Activated naive CD4-positive, alpha-beta T cell treated with anti-CD3 and anti-CD28 coated beads, Interleukin-2, amount 50 U/mL, for 72 hours (primary cell): ENCODE data around the gene FANCI. TPM values are rescaled to one million over a fixed set of nuclear protein-coding genes. Genes with fewer than 3 reads are reported as not detected.
"Not testable (repeated sequence)": the region's sequence is repeated elsewhere in the genome, so short reads cannot be mapped to it uniquely, and the experiment has no call there.

Experiments used
- ATAC-seq, 2 donors: fragments of 150-1000 bp; cut with Tn5 transposase; 2 replicates each; pipeline ENCODE4 v1.10.0; 2021; ENCODE audit warnings: mild to moderate bottlenecking in 2 of 2, moderate library complexity in 2 of 2
- DNase-seq, 2 donors: peaks; one replicate each; pipeline ENCODE4 v3.0.0; 2021 to 2022; ENCODE audit warnings: low spot score in 2 of 2
- H3K27ac Mint-ChIP-seq, 2 donors: one replicate each; pipeline ENCODE4 v1.8.0; 2022; ENCODE audit warnings: mild to moderate bottlenecking in 2 of 2, mixed read lengths in 2 of 2
- H3K36me3 Mint-ChIP-seq, 2 donors: one replicate each; pipeline ENCODE4 v1.8.0; 2022; ENCODE audit warnings: mixed read lengths in 2 of 2
- H3K9me3 Mint-ChIP-seq, 2 donors: one replicate each; pipeline ENCODE4 v1.8.0; 2022; ENCODE audit warnings: mixed read lengths in 2 of 2
- total RNA-seq, 2 donors: library from RNA; stranded (reverse); gene quantifications; one replicate each; pipeline ENCODE4 v1.2.3, GENCODE V29; 2022

FANCI gene
- total RNA-seq, 2 donors from 2014 or later = 255 to 290 TPM

DNA sequence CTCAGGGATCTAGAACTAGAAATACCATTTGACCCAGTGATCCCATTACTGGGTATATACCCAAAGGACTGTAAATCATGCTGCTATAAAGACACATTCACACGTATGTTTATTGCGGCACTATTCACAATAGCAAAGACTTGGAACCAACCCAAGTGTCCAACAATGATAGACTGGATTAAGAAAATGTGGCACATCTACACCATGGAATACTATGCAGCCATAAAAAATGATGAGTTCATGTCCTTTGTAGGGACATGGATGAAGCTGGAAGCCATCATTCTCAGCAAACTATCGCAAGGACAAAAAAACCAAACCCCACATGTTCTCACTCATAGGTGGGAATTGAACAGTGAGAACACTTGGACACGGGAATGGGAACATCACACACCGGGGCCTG is 6.4 kb downstream of the FANCI start:
- ATAC-seq, H3K9me3 Mint-ChIP-seq, H3K27ac Mint-ChIP-seq, DNase-seq: not testable (repeated sequence)
- H3K36me3 Mint-ChIP-seq = peaks cover 29 to 82% of the 10 kb centered on the region in 2 donors

DNA sequence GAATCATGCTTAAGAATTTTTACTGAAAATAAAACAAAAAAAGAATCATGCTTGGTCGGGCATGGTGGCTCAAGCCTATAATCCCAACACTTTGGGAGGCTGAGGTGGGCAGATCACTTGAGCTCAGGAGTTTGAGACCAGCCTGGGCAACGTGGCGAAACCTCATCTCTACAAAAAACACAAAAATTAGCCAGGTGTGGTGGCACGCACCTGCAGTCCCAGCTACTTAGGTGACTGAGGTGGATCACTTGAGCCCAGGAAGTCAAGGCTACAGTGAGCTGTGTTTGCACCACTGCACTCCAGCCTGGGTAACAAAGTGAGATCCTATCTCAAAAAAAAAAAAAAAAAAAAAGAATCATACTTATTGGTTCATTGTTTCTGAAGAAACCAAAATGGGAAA is 33.5 kb downstream of the FANCI start:
- ATAC-seq, H3K27ac Mint-ChIP-seq, DNase-seq, H3K9me3 Mint-ChIP-seq: not testable (repeated sequence)
- peaks cover 23 to 27% of the 10 kb centered on the region in 2 donors for H3K36me3 Mint-ChIP-seq

DNA sequence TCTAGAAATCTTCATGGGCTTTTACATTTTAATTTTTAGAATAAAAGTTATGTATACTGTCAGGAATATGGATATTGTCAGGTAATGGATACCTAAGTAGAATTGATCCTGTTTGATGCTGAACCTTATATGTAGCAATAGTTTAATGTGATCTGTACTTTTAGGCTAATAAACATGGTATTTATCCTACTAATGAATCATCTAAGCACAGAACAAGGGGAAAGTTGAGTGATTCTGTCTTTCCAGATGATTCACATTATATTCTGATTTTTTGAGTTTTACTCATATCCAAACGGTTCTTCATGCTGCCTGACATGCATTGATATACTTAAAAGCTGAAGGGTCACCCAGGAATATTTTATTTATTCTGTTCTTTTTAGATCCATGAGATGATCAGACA is 34.5 kb downstream of the FANCI start:
- no peaks in the 10 kb centered on the region for H3K9me3 Mint-ChIP-seq
- H3K36me3 Mint-ChIP-seq = peaks cover 23 to 26% of the 10 kb centered on the region in 2 donors
- no peak overlapping the region for H3K27ac Mint-ChIP-seq
- ATAC-seq (peak in 1 of 2 donors; percentile 49), DNase-seq (no peak)

DNA sequence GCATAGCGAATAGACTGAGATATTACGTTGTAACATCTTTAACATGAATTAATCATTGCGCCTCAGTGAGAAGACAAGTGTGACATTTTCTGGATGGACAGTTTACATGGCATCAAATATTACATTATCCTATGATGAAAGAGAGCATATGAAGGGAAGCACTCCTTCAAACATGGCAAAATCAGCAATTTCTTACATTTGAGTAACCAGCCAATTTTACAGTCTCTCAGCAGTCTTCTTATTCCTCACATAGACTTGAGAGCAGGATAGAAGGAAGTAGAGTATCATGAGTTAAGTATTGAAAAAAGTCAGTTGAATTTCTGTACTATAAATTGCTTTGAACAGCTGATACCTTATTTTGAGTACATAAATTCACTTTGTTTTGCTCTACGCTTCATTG is 38.9 kb downstream of the FANCI start:
- no peak for DNase-seq
- Mint-ChIP-seq H3K9me3 (no peaks in the 10 kb centered on the region), H3K27ac (no peak overlapping the region), H3K36me3 (peaks cover 38 to 40% of the 10 kb centered on the region in 2 donors)
- ATAC-seq = no peak

DNA sequence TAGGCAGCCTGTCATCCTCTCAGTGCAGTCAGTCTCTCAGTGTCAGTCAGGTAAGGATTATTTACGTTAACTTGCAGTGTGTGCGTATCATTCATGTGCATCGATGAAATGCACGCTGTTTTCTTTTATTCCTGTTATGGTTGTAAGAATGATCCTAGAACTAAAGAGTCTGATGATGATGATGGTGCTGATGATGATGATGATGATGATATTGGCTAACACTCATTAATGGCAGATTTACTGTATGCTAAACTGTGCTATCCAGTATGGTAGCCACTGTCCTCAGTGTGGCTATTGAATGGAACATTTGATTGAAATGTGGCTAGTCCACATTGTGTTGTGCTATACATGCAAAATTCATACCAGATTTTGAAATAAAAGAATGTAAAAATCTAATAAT is 39.4 kb downstream of the FANCI start:
- no peak for ATAC-seq
- peaks cover 38 to 40% of the 10 kb centered on the region in 2 donors for H3K36me3 Mint-ChIP-seq
- H3K9me3 Mint-ChIP-seq = no peaks in the 10 kb centered on the region
- no peak overlapping the region for H3K27ac Mint-ChIP-seq
- DNase-seq = no peak

DNA sequence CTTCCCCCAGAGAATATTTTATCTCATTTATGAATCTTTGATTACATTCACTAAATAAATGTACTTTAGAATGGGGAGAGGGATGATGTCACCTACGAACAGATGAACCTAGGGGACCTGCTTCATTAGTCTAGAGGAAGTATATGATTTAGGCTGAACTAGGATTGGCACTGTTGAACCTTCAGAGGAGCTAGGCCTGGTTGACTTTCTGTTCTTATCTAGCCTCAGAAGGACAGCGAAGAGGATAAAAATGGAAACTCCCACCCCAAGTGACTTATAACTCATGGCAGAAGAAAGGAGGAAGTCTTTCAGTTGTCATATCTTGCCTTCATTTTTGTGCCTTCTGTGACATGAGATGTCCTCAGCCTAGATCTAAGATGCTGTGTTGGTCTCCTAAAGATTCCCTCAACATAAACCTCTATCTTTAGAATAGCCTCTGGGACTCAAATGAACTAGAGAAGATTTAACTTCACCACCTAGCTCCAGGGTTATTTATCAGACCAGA is 48.2 kb downstream of the FANCI start:
- DNase-seq = no peak
- Mint-ChIP-seq H3K36me3 (peaks cover 19 to 57% of the 10 kb centered on the region in 2 donors), H3K9me3 (no peaks in the 10 kb centered on the region), H3K27ac (no peak overlapping the region)
- no peak for ATAC-seq

DNA sequence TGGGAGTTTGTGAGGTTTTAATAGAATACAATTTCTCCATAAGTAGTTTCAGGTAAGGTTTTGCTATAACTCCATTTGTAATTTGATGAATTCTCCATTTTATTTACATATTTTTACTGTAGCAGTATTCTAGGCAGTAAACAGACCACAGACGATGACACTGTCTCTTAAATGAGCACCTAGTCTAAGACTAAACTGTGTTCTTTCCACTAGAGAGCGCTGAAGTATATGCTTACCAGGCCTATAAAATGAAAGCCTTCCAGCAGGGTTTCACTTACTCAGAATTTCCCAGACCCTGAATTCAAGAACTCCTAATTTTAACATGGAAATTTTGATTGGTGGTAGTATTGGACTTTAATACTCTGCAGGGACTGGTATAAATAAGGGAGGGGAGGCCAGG is 49.2 kb downstream of the FANCI start:
- Mint-ChIP-seq H3K9me3 (no peaks in the 10 kb centered on the region), H3K27ac (no peak overlapping the region), H3K36me3 (peaks cover 13 to 54% of the 10 kb centered on the region in 2 donors)
- ATAC-seq (no peak), DNase-seq (no peak)

DNA sequence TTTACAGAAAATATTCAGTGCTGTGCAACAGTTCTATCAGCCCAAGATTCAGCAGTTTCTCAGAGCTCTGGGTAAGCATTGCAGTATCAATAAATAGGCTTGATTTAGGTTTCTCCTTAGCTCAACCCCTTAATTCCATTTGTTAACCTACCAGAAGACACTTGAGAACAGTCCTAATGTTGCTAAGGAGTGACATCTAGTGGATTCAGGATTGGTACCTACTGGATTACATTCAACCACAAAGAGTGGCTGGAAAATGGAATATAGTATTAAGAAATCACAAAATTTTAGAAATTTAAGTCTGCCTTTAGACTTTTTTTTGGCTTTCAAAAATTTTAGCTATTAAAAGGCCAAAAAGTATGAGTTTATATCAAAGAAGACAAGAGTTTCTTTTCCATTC is 56.1 kb downstream of the FANCI start:
- no peaks in the 10 kb centered on the region for H3K9me3 Mint-ChIP-seq
- H3K36me3 Mint-ChIP-seq = peaks cover 39 to 55% of the 10 kb centered on the region in 2 donors
- ATAC-seq = no peak
- no peak overlapping the region for H3K27ac Mint-ChIP-seq
- DNase-seq = no peak

DNA sequence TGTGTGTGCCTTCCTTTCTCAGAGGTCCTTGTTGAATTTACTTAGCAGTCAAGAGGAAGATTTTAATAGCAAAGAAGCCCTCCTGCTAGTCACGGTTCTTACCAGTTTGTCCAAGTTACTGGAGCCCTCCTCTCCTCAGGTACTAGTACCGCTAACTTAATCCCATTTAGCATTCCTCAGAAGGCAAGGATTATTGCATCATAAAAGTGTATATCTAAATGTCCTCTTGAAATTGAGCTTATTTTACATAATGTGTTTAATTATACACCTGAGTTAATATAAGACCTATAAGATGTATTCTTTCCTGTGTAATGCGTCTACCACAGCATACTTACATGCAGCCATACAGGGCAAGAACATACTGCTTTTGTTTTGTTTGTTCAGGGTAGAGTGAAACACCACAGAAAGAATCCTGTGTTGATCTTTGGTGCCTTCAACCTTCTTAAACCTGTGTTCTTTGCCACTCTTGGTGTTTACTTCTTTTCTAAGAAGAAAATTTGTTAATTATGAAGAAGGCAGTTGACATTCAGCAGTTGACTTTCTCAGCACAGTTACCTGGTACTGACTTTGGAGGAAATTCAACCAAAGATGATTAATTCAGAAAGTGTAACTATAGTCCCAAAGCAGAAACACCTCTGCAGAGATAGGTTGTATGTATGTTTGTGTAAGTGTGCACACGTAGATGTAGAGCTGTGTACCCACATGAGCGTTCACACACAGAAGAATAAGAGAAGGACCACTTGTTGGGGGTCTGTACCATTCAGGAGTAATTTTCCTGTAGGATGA is 57.7 kb downstream of the FANCI start:
- peak overlapping the region in 1 of 2 donors; percentile 12 for H3K27ac Mint-ChIP-seq

DNA sequence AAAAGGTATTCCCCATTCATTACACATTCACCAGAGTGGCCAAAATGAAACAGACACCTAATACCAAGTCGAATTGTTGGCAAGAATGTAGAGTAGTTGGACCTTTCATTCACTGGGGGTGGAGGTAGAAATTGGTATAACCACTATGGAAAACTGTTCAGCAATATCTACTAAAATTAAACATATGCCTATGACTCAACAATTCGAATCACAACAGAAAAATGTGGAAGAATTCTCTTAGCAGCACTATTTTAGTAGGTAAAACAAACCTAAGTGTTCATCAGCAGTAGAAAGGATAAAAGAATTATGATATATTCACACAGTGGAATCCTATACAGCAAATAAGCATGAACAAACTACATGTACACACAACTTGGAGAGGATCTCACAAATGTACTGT is 60.2 kb downstream of the FANCI start:
- peaks cover 50 to 52% of the 10 kb centered on the region in 2 donors for H3K36me3 Mint-ChIP-seq
- no peaks in the 10 kb centered on the region for H3K9me3 Mint-ChIP-seq
- H3K27ac Mint-ChIP-seq = no peak overlapping the region
- DNase-seq (no peak), ATAC-seq (no peak)

More for the DNA sequence above, 57.7 kb downstream of the FANCI start:
- peaks cover 46 to 51% of the 10 kb centered on the region in 2 donors for H3K36me3 Mint-ChIP-seq
- H3K9me3 Mint-ChIP-seq = no peaks in the 10 kb centered on the region
- no peak for DNase-seq
- ATAC-seq = peak in 1 of 2 donors; percentile 76

DNA sequence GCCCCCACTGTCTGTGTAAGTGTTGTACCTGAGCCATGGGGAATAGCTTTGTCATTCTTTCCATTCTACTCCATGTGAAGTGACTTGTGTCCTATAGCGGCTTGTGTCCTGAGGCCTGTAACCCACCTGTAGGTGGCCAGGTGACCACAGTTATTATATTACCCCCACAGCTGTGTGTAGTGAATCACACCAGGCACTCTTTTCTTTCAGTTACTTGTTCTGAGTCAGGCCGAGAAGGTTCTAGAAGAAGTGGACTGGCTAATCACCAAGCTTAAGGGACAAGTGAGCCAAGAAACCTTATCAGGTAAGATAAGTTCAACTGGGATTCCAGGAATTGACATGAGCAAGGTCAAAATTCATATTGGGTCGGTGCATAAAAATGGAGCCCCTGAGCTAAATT is 61.6 kb downstream of the FANCI start:
- ATAC-seq (no peak), DNase-seq (no peak)
- Mint-ChIP-seq H3K27ac (no peak overlapping the region), H3K9me3 (no peaks in the 10 kb centered on the region), H3K36me3 (peaks cover 43 to 51% of the 10 kb centered on the region in 2 donors)

DNA sequence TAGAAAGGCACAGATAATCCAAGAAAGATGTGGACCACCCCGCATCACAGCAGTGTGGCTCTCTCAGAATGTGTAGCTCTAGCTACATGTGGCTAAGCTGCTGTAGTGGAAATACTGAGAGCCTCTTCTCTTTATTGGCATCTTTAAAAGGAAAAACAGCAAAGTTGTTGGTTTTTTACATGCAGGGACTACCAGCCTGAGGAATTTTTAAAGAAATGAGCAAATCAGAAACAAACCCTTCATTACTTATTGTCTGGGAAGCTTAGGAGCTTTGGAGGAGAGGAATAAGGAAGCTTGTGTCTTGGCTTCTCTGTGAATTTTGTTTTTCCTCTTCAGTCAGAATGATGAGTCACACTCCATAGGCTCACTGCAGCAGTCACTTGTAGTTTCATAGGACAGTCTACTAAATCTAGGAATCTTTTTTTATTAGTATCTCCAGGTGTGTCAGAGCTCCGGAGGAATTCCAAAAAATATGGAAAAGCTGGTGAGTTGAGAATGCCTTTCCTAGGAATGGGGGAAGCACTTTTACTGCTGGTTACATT is 63.3 kb downstream of the FANCI start:
- peaks cover 41 to 48% of the 10 kb centered on the region in 2 donors for H3K36me3 Mint-ChIP-seq
- H3K9me3 Mint-ChIP-seq = no peaks in the 10 kb centered on the region
- DNase-seq (no peak), ATAC-seq (no peak)
- H3K27ac Mint-ChIP-seq = peak overlapping the region; percentile 41 to 46

DNA sequence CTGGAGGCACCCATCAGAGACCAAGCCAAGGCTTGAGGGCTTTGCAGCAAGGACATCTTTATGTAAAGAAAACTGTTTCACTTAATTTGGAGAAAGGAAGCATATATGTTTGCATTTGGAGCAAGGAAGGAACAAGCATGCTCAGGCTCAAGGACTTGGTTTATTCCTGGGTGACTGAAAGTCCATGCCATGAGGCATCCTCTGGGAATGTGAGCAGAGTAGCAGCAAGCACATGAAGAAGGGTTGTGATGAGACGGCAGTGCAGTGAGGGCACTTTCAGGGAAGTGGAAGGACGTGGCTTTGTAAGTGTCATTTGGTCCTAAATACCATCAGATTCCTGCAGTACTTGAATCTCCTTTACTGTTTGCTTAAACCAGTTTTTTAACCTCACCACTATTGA is 64.0 kb downstream of the FANCI start:
- Mint-ChIP-seq H3K9me3 (no peaks in the 10 kb centered on the region), H3K27ac (peak overlapping the region in 1 of 2 donors; percentile 46), H3K36me3 (peaks cover 41 to 54% of the 10 kb centered on the region in 2 donors)
- no peak for ATAC-seq
- DNase-seq = no peak

DNA sequence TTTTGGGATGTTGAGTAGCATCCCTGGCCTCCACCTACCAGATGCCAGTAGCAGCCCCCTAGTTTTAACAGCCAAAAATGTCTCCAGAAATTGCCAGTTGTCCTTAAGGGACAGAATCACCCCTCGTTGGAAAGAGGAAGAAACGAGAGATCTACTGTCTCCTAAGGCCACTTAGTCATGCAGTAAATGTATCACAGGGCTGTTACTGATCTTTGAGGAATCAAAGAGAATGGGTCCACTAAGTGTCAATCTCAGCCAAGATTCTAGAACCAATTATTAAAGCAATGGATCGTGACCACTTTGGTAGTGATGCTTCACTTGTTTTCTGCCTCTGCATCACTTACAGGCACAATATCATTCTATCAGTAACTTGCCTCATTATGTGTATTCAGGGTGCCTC is 64.5 kb downstream of the FANCI start:
- no peaks in the 10 kb centered on the region for H3K9me3 Mint-ChIP-seq
- ATAC-seq (no peak), DNase-seq (no peak)
- H3K36me3 Mint-ChIP-seq = peaks cover 36 to 54% of the 10 kb centered on the region in 2 donors
- no peak overlapping the region for H3K27ac Mint-ChIP-seq

DNA sequence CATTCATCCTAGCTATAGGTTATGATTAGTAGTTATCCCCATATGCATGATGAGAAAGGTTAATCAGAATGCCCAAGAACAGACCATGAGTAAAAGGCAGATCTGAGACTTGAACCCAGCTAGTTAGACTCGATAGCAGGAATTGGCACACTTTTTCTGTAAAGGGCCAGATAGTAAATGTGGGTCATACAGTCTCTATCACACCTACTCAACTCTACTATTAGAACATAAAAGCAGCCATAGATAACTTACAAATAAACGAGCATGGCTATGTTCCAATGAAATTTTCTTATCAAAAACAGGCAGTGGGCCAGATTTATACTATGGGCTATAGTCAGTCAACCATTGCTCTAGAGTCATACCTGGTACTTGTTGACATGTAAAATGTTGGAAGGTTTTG is 66.2 kb downstream of the FANCI start:
- Mint-ChIP-seq H3K9me3 (no peaks in the 10 kb centered on the region), H3K36me3 (peaks cover 39 to 46% of the 10 kb centered on the region in 2 donors), H3K27ac (peak overlapping the region; percentile 15 to 37)
- ATAC-seq = no peak
- no peak for DNase-seq

DNA sequence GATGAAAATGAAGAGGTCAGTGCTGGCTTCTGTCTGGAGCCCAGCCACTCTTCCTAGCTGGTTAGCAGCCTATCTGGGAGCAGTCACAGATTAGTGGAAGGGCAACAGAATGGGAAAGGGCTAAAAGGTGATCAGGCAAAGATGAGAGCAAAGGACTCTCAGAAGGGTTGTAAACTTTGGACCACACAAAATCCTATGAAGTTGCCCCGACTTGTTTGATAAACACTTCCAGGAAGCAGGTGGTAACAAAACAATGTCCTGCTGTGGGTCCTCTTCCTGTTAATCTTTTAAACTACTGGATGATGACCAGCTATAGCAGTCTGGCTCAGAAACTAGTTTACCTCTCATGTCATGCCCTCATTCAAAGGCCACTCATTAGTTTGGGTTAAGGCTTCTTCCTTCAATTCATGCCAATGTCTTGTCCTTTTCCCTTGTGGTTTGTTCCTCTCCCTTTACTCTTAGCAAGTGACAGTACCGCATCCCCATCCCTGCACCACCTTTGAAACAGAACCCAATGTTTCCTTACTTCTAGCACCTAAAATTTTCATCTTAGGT is 71.7 kb downstream of the FANCI start:
- ATAC-seq = no peak
- peaks cover 26 to 50% of the 10 kb centered on the region in 2 donors for H3K36me3 Mint-ChIP-seq
- DNase-seq = no peak
- peak overlapping the region; percentile 72 to 80 for H3K27ac Mint-ChIP-seq
- H3K9me3 Mint-ChIP-seq = no peaks in the 10 kb centered on the region

DNA sequence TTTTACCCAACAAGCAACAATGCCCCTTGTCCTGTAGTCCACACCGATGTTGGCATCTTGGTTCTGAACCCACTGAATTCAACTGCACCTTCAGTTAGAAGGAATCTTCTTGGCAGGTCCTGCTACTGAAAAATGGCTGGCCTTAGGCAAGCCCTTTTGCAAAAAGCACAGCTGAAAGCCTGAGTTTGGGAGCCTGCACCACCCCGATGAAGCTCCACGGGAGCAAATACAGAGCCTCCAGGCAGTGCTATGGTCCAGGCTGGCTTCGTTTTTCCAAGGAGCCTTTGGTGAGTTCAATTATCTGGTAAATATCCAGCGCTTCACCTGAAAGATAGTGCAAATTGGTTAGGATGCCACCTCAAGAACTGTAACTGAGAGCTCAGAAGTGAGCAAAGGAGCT is 72.7 kb downstream of the FANCI start:
- H3K36me3 Mint-ChIP-seq = peaks cover 21 to 47% of the 10 kb centered on the region in 2 donors
- H3K27ac Mint-ChIP-seq = peak overlapping the region in 1 of 2 donors; percentile 80
- no peaks in the 10 kb centered on the region for H3K9me3 Mint-ChIP-seq
- ATAC-seq = no peak
- no peak for DNase-seq
